H1 (cell line): ENCODE results near the gene GALNT11. TPM values are rescaled to one million over a fixed set of nuclear protein-coding genes. Genes with fewer than 3 reads are reported as not detected.

Experiments
- CHD7 ChIP-seq: fragments of 300-600 bp; sonication (generic); IDR thresholded peaks from 2 replicates; pipeline ENCODE4 v1.7.1; 2012; ENCODE audit warnings: low read length, moderate library complexity, mild to moderate bottlenecking, inconsistent platforms; ENCODE audit not compliant: insufficient replicate concordance
- CTBP2 ChIP-seq: IDR thresholded peaks from 2 replicates; pipeline ENCODE4 v1.7.0; 2011; ENCODE audit warnings: borderline replicate concordance, mild to moderate bottlenecking, moderate library complexity, mixed read lengths, low read length; ENCODE audit not compliant: insufficient read depth, insufficient read length
- CTCF ChIP-seq, 3 experiments: IDR thresholded peaks; 1 replicate in 2 of 3; 2 replicates in 1 of 3; pipeline versions ENCODE4 v1.5.1 to v1.6.1; 2011; ENCODE audit warnings: low read length in 3 of 3, mild to moderate bottlenecking in 3 of 3, inconsistent platforms in 2 of 3, low read depth in 1 of 3, moderate library complexity in 1 of 3; ENCODE audit not compliant: insufficient read depth in 1 of 3; ENCODE audit errors: control extremely low read depth in 1 of 3
- TCF12 ChIP-seq: IDR thresholded peaks from 2 replicates; pipeline ENCODE4 v1.6.1; 2011; ENCODE audit warnings: low read depth, mild to moderate bottlenecking, low read length
- polyA plus RNA-seq, 7 experiments: library from polyadenylated mRNA; depleted of rRNA in 3 of 7; stranded (reverse) in 5 of 7; unstranded in 2 of 7; fragments of >200 nt in 5 of 7; fragments of 200-250 nt in 2 of 7; gene quantifications; 1 replicate in 5 of 7; 2 replicates in 1 of 7; 4 replicates in 1 of 7; pipeline versions ENCODE4 v1.2.1 to v1.2.3, GENCODE V29; 2011 to 2013; ENCODE audit warnings: missing spikeins in 2 of 7, mixed read lengths in 2 of 7
- total RNA-seq: library from RNA; stranded (reverse); fragmentation: NEBNext Ultra II Directional; extraction: Animal tissue kit (Norgen Biotek cat#: 25700); gene quantifications from 2 replicates; pipeline ENCODE4 v1.2.1, GENCODE V29; 2021

GALNT11 gene
- total and polyA plus RNA-seq, 2 of the 8 experiments (the other 6 are each of a cell fraction or from before 2014, with no cell fraction given): 20.5 to 23.2 TPM

GRCh38 chr7:152140067-152140466 lies 114.6 kb downstream of the GALNT11 start (continued):
- TF ChIP-seq CHD7: no peak
- TF ChIP-seq CTBP2: no peak
- no peak for TF ChIP-seq TCF12
- no peak for TF ChIP-seq CTCF (IDR thresholded peaks at IDR 0.05; ENCODE audit: control extremely low read depth in 1 of 3, insufficient read depth in 1 of 3, low read depth in 1 of 3, low read length in 3 of 3)
